NCI-H524 (cell line): Measurements from ENCODE around the gene EFCAB6.

ENCODE experiments used
- DNase-seq, 2 experiments: peaks; one replicate each; lab custom pipeline; 2025; lab: John Stamatoyannopoulos, UW

The EFCAB6 gene

DNA sequence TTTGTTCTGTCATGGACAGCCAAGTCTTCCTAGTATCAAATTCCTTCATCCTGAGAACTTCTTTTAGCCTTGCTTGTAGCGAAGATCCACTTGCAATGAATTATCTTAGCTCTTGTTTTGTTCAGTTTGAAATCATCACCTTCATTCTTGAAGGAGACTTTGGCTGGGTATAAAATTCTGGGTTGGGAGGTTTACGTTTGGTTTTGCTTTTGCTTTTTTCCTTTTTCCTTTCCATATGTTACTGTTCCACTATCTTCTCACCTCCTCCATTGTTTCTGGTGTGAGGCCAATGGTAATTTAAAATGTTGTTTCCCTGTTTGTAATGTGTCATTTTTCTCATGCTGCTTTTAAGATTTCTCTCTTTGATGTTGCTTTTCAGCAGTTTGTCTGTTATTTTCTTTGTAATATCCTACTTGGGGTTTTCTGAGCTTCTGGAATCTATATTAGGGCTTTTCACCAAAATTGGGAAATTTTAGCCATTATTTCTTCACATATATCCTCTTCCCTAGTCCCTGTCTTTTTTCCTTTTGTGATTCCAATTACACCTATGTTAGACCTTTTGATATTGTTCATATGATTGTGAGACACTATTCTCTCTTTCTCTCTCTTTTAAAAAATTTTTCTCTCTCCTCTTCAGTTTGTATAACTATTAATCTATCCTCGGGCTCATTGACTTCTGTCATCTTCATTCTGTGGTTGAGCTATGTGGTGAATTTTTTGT lies 172.7 kb downstream of the EFCAB6 start:
- no peak for DNase-seq

DNA sequence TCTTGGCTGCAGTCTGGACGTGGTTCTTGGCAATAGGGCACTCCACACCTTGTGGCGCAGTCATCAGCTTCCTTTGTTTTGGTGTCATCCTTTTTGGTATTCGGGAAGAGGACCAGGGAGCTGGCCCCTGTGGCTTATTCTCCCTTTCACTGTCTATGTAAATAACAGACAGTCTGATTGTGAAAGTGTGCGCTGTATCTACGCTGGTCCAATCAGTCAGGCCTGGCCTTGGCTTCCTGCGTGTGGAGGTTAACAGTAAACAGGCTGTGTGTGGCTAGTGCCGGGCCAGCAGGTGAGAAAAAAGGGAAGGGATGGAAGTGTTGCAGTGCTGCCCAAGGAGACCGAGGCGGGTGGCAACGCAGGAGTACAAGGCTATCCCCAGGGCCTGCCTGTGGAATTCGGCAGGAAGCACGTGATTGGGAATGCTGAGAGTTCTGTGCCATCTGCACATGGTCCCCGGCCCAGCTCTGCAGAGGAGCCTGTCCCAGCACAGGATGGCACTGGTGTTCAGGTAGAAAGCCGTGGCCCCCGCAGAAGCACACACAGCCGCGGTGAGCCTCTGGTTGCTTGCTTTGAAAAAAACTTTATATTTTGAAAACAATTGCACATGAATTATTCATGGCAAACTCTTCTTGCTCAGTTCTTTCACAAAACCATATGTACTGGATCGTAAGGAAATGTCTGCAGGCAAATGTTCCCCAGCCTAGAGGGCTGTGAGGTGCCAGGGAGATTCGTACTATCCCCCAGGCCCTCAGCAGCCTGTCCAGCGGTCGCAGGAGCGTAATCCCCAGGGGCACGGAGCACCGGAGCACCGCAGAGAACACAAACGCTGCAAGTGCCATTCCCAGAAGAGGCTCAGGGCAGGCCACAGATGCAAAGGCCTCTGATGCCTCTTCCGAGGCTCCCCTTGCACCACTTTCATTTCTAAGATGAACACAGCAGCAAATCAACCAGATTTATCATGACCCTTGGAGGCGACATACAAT lies 174.5 kb downstream of the EFCAB6 start:
- no peak for DNase-seq

DNA sequence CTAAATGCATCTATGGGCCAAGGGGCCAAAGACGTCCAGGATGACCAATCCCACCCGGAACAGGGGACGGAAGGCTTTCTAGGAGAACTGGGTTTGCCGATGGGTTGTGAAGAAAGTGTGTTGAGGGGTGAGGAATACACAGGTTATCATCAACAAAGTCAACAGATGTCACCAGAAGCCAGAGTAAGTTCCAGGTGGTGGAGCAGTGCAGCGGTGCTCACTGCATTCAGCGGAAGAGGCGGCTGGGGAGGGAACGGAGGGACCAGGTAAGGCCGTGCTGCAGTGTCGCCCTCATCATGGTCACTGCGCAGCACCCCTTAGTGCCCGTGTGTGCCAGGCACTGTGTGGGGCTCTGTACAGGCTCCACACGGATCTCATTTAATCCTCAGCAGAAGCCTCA lies 176.0 kb downstream of the EFCAB6 start:
- no peak for DNase-seq

DNA sequence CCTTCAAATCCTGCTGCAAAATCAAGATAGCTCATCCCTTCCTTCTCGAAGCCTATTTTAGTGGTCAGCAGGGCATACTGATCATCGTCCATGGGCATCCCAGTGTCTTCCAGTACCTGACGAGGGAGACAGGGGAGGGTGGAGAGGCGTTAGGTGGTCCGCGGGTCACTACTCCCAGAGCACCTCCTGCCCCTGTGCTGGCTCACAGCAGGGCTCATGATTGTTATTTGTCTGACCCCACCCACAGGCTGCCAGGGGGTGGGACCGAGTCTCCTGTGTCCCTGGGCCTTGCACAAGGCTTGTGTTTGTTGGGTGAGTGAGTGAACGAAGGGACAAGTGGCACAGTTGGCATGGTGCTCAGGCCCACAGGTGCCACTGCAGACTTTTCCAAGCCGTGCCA lies 177.0 kb downstream of the EFCAB6 start:
- DNase-seq: no peak

DNA sequence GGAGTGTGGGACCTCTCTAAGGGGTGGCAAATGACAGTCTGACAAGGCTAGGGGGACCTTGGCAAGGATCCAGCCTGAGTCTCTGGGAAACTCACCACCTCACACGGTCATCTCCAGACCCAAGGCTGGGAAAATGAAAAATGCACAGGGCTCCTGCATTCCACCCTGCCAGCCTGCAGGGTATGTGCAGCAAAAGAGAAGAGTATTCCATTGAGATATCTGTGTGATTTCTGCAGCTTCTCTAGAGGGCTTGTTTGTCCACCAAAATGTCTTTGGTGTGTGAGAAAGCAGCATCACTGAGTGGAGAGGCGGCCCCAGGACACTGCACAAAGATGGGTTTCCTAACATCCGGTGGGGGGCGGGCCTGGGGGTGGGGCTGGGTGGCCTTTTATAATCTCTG lies 177.8 kb downstream of the EFCAB6 start:
- no peak for DNase-seq

DNA sequence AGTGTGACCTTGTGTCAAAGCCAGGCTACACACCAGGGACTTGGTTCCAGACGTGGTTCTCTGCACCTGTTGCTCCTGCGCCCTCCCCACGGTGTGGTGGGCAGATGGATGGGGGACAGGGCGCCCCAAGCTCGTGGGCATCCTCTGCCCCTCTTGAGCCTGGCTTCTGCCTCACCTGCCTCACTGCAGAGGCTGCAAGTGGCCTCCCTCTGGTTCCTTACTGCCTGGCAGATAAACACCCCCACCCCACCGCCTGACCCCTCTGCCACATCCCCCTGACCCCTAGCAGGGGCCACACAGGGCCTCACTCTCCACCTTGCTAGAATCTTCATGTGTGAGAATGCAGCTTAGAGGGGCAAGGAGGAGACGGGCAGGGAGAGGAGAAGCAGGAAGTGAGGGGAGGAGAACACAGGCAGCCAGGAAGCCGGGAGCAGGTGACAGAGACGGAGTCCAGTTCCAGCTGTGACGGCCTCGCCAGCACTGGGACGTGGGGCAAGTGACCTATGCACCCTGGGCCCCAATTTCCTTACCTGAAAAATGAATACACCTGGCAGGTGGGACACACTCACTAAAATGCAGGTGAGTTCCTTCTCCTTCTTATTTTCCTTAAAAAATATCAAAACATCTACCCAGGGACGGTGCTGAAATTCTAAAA lies 178.3 kb downstream of the EFCAB6 start:
- DNase-seq: no peak

DNA sequence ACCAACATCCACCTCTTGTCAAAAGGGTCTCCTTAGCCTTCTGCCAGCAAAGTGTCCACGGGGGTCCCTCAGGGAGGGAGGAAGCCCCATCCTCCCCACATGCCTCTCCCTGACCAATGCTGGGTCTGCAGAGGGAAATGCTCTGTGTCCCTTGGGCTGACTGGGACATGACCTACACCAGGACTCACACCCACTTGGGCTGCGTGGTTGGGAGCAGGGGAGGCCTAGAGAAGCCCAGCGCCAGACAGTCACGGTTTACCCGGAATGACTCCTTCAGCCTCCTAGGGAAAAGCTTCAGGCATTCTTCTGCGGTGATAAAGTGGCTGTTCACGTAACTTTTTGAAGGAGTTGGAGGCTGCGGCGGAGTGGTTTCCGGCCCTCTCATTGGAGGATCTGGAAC lies 180.3 kb downstream of the EFCAB6 start:
- DNase-seq: no peak

DNA sequence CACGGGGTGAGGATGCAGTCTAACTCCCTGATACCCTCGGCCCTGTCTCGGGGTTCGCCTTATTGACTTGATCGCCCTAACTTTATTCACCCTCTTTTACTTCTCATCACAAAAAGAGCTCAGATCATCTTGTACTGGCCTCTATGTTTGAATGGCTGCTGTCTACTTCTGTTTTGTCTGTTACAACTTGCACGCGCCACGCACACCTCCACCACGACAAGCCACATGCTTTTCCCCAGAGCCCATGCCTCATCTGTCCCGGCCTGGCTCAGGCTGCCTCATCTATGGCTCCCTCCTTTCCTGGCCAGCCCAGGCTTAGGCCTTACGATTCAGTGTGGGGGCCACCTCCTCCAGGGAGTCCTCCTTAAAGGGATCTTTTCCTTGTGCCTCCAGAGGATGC lies 180.9 kb downstream of the EFCAB6 start:
- DNase-seq: no peak

DNA sequence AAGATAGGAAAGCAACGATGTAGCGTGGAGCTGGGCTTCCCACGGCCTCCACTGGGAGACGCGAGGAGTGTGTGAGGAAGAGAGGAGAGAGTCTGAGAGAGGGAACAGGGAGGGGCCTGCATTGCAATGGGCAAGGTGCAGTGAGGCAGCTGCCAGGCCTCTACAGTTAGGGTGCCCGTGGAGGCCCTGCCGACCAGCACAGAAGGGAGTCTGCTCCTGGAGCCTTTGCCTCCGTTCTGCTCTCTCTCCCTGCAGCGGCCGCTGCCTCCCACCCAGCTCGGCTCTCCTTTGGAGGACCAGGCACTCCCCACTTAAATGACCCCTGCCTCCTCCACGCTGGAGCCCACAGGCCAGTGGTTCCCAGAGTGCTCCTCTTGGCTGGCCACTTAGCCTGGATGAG lies 181.7 kb downstream of the EFCAB6 start:
- no peak for DNase-seq

DNA sequence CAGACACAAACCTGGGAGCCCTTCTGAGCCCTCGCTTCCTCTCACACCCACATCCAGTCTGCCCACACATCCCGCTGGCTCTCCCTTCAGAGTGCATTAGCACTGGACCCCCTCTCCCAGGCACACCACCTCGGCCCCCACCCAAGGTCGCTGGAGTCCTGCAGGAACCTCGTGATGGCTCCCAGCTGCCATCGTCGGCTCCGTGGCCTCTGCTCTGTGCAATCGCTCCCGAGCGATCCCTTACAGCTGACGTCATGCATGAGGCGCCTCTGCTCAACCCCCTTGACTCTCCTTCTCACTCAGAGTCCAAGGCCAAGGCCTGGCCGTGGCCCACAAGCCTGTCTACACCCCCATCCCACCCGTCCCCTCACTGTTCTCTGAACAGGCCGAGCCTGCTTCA lies 183.9 kb downstream of the EFCAB6 start:
- no peak for DNase-seq

DNA sequence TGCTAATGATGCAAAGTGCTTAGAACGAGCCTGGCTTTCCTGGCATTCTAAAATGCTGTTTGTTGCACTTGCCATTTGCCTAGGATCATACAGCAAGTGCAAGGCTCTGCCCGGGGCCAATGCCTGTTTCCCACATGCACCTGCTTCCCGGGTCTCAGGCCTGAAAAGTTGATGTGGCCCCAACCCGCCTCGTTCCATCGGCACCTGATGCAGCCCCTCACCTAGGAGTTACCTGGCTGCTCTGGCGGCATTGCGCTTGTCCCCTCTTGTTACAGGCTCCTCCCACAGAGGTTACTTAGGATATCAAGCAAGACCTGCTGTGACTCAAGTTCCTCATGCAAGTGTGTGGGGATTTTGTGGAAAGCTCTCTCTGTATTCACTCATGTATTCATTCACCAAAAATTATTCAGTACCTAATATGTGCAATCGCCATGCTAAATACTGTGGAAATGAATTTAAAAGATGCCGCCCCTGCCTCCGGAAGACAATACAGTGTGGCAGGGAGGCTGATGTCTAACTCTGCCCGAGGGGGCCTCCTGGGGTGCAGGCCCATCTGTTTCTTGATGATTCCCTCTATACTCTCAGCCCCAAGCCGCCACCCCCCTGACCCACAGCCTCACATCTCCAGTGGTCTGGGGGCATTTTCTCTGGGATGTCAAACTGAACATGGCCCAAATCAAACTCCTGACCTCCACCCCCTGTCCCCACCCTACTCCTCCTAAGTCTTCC lies 184.5 kb downstream of the EFCAB6 start:
- DNase-seq: no peak

DNA sequence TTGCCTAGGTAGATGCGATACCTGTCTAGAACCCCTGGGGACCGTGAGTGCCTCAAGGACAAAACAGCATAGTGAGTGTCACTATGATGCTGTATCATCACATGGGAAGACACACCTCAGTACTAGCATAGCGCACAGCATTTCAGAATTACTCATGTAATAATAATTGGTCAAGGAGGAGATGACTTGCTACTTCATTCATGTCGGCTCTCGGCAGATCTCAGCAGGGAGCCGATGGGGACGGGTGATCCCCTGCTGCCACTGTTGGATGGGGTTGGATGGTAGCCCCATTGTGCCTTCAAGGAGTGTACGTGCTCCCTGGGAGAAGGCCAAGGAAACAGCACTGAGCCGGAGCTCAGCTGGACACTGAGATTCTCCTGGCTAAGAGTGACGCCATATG lies 186.9 kb downstream of the EFCAB6 start:
- DNase-seq: no peak

DNA sequence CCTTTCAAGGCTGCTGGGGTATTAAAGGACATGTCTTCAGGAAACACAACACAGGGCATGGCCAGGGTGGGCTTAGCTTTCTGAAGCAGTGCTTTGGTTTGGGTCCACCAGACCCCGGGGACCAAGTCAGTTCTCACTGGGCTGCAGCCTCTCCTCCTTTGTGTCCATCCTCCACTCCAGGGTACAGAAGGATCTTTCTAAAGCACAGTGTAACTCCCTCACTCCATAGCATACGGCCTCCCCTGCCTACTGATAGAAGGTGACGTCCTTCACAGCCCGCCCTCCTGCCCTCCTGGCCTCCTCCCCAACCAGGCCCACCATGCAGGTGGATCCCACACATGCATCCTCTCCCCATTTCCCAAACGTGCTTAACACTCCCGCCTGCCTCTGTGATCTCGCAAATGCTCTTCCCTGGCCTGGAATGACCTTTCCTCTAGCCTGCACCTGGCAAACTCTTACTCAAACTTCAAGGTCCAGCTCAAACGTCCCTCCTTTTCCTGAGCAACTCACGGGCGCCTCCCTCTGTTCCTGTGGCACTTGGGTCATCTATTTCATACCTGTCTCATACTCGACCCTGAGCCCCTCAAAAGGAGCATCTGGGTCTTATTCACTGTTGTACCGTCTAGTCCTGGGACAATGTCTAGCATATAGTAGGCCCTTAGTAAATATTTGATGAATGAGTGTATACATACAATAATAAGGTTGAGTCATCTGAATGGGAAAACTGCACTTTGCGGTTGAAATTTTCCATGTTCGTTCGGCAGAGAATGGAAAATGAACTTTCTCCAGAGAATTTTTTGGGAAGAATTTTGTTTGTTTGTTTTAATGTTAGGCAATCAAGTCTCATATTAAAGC lies 187.7 kb downstream of the EFCAB6 start:
- no peak for DNase-seq

DNA sequence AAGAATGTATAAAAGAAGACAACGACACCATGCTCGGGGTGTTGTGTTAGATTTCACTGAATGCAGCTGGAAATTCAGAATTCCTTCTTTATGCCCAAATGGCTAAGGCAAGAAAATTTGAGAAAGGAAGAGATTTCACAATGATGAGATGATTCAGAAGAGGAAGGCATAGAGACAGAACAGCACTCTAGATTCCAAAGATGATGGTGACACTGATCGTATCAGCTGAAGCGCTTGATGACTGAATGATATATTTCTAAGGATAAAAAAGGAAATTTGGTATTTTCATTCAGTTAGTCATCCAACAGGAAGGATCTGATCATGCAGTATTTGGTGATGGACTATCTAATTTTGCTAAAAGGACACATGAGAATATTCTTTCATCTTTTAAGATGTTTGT lies 189.2 kb downstream of the EFCAB6 start:
- no peak for DNase-seq

DNA sequence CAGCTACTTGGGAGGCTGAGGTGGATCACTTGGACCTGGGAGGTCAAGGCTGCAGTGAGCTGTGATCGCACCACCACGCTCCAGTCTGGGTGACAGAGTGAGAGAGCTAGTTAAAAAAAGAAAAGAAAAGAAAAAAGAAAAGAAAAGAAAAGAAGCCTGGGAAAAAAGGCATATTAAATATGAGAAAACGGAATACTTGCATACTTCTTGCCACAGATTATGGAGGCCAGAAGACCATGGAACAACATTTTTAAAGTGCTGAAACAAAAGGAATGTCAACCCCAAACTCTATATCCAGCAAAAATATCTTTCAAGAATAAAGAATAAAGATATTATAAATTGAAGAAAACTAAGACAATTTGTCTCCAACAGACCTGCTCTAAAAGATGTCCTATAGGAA lies 191.9 kb downstream of the EFCAB6 start:
- no peak for DNase-seq

DNA sequence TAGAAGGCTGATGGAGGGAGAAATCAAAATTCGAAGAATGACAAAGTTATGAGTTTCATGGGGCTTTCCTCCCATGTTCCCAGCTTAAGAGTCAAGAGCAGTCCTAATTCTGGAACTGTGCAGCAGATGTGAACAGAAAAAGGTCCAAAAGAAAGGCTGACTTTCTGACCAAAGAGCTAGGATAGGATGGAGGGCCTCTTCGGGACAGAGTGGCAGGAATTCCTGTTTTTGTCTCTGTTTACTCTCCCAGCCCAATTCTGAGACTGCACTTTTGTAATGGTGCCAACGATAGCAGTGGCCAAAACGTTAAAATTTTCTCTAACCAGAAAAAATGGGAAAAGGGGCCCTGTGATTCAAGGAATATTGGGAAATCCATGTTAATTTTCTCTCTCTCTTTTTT lies 193.6 kb downstream of the EFCAB6 start:
- DNase-seq: no peak

DNA sequence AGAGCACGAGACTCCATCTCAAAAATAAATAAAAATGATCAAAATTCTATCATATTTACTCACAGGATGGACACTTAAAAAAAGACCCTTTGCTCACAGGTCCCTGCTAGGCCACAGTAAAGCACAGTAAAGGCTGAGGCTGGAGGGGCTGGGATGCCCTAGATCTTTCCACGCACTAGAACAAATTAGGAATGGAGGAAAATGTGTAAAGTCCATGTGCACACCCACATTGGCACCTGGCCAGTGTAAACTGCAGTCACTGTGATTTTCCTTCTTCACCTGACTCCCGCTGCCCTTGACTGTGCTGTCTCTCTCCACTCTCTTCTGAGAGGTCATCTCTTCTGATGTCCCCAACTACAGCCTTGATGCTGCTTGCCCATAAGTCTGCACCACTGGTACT lies 195.5 kb downstream of the EFCAB6 start:
- no peak for DNase-seq

DNA sequence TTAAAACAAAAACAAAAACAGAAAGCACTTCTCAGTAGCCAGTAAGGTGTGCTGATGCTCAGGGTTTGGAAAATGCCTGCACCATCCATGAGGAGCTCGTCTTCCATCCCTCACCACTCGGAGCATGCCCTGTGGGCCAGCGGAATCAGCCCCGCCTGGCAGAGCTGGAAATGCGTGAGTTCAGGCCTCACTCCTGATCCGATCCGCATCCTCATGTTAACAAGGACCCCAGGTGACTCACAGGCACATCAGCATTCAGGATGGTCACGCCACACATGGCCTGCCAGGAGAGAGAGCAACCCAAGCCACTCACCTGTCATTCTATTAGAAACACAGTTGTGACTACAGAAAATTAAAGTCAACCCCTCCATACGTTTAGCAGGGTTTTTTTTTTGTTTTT lies 211.8 kb downstream of the EFCAB6 start:
- no peak for DNase-seq

DNA sequence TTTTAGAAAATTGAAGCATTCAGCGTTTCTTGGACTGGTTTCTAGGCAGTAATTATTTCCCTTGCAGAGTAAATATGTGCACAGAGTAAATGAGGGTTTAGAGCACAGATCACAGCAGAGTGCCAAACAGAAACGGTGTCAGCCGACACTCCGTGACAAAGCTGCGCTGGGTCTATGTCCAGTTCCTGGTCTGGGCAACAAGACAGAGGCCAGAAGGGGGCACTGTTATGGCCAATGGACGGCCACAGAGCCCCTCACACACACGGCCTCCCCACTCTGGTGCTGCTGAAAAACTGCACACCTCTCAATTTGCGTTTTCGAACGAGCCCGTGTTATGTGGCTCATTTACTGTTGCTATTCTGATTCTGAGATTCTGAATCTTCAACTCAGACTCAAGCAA lies 219.6 kb downstream of the EFCAB6 start:
- no peak for DNase-seq

DNA sequence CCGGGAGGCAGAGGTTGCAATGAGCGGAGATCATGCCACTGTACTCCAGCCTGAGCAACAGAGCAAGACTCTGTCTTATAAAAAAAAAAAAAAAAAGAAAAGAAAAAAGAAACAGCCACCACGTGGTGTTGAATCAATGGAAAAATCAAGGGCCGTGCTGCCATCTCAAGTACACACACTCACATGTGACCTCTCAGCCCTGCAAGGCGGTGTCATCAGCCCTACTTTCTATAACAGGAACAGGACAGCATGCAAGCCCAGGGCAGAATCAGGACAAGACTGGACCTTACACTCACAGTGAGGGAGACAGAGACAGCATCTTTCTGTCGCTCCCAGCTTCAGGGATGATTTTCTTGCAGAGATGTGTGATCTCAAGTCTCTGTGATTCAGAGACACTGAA lies 220.7 kb downstream of the EFCAB6 start:
- DNase-seq: no peak

DNA sequence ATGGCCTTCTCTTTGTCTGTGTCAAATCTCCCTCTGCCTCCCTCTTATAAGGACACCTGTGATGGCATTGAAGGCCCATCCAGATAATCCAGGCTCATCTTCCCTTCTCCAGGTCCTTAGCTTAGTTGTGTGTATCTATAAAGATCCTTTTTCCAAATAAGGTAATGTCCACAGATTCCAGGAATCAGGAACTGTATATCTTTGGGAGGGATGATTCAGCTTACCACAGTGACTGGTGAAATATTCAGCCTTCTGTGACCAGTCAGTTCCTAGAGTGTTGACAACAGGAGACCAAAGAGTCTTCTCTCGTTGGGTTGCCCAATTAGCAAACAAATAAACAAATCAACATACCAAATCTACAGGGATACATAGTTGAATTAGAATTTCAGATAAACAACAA lies 224.5 kb downstream of the EFCAB6 start:
- DNase-seq: no peak
